Ecto neural progenitor cell (in vitro differentiated cells): Measurements from ENCODE around the gene CMTM4.
"Not testable (repeated sequence)": the region's sequence is repeated elsewhere in the genome, so short reads cannot be mapped to it uniquely, and the experiment has no call there.

Source experiments
- DNase-seq: peaks from one replicate; pipeline ENCODE4 v3.0.0-alpha.2; 2018; ENCODE audit warnings: low spot score

The CMTM4 gene

GRCh38 chr16:66673691-66674090 is 22.9 kb downstream of the CMTM4 start:
- no peak for DNase-seq

DNA sequence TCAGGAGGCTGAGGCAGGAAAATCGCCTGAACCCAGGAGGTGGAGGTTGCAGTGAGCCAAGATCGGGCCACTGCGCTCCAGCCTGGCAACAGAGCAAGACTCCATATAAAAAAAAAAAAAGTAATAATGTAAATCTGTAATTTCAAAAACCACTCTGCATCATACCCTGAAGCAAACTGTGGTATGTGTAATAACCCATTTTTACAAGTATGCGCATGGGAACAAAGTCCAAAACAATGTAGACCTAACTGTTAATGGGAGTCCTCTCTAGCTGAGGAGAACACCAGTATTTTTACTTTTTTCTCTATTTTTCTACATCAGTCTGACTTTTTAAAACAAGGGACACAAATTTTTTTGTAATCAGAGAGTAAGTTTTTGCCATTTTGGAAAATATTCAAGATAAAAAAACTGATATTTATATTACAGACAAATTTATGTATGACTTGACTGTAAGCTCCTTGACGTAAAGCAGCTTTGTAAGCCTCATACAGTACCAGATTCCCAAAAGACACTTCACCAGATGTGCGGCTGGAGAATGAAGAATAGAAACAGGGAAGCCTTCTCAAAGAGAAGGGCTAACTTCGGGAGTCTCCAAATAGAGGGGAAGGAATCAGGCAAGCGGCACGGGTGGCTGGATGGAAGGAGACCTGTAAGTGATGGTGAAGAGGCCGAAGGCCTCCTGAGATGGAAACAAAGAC is 25.7 kb downstream of the CMTM4 start:
- DNase-seq, result no peak

- DNase-seq, result no peak
Measured at GRCh38 chr16:66668777-66669444, 27.6 kb downstream of the CMTM4 start.

GRCh38 chr16:66667944-66668343 is 28.6 kb downstream of the CMTM4 start:
- DNase-seq, result no peak

- DNase-seq, result no peak
Measured at GRCh38 chr16:66662445-66663194, 33.9 kb downstream of the CMTM4 start.

DNA sequence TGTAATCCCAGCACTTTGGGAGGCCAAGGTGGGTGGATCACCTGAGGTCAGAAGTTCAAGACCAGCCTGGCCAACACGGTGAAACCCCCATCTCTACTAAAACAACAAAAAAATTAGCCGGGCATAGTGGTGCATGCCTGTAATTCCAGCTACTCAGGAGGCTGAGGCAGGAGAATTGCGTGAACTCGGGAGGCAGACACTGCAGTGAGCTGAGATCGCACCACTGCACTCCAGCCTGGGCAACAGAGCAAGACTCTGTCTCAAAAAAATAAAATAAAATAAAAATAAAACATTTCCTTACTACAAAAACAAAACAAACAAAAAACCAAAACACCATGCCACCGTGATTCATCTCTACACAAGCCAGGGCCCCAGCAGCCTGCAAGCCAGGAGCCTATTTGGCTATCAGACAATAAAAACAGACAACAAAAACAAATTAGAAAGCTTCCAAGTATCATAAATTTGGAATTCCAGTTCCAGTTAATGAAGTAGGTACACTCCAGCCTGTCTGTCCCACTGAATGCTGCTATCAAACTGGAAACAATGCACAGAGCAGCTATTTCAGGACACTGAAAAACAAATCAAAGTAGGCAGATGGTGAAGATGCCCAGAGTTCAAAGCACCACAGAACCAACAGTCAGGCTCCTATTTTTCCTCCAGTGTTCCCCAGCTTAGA is 34.7 kb downstream of the CMTM4 start:
- not testable (repeated sequence) for DNase-seq

DNA sequence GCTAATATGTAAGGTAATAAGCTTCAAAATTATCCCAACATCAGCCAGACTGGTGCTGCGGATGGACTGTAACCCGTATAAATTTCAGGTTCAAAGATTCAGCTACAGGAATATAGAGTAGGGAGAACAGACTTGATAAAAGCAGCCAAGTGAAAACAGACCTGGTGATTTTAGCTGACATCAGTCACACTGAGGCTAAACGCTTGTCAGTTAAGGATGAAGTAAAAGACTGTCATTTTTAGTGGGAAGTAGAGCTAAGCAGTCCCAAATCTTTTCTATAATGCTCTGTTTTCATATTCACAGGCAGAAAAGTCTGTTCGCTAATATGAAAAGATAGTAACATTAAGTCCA is 35.4 kb downstream of the CMTM4 start:
- no peak for DNase-seq

DNA sequence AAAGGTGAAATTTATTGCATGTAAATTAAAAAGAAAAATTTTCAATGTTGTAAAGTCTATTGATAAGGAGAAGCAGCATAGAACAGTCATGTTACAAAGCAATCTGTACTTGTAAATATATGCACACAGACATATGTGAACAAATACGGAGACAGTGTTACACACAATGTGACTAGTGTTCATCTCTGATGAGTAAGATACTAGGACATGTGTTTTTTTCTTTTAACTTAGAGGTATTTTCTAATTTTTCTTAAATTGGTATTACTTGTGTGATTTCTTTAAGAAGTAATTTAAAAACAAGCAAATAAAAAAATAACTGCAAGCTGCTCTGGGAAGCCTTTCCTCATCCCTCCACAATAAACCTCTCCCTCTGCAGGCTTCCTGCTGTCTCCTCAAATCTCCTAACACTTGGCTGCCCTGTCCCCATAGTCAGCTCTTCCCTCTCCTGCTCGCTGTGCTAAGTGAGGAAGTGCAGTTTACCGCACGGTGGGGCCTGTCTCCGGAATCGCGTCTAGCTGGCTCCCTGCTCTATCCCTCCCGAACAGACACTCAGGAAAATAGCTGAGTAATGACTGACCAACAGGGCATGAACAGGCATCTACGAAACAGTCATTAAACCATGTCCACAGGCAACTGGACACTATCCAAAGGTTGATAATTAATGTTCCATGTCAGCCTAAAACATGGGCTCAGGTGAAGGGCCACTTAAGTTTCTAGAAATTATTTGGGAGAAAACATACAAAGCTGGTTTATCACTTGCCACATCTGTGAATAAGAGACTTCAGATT is 35.9 kb downstream of the CMTM4 start:
- no peak for DNase-seq

DNA sequence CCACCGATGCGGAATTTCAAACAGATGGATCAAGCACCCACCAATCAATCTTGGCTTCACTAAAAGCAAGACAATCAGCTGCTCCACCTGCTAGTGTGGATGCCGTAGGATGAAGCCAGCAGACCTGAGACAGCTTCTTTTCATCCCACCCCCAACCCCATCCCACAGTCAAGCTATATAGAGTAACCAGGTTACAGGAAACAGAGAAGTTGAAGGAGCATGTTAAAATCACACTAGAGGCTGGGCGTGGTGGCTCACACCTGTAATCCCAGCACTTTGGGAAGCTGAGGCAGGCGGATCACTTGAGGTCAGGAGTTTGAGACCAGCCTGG is 37.7 kb downstream of the CMTM4 start:
- no peak for DNase-seq

GRCh38 chr16:66658143-66658859 is 38.2 kb downstream of the CMTM4 start:
- no peak for DNase-seq

GRCh38 chr16:66656547-66656946 is 40.0 kb downstream of the CMTM4 start:
- no peak for DNase-seq

DNA sequence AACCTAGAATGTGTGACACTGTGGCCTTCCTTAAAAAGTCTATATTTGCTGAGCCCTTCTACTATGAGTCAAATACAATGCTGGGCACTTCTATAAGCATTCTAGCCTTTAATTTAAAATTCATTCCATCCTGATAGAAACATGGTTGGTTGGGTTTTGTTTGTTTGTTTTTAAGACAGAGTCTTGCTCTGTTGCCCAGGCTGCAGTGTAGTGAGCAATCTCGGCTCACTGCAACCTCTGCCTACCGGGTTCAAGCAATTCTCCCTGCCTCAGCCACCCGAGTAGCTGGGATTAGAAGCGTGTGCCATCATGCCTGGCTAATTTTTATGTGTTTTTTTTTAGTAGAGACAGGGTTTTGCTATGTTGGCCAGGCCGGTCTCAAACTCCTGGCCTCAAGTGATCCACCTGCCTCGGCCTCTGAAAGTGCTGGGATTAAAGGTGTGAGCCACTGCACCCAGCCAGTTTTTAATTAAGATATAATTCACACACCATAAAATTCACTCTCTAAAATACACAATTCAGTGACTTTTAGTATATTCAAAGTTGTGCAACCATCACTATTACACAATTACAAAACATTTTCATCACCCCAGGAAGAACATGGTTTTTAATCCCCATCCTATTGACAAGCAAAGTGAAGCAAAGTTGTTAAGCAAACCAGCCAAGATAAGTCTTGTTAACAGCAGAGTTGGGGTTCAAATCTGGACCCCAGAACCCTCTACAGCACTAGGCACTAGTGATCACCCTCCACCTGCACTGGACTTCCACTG is 42.8 kb downstream of the CMTM4 start:
- DNase-seq, result no peak

DNA sequence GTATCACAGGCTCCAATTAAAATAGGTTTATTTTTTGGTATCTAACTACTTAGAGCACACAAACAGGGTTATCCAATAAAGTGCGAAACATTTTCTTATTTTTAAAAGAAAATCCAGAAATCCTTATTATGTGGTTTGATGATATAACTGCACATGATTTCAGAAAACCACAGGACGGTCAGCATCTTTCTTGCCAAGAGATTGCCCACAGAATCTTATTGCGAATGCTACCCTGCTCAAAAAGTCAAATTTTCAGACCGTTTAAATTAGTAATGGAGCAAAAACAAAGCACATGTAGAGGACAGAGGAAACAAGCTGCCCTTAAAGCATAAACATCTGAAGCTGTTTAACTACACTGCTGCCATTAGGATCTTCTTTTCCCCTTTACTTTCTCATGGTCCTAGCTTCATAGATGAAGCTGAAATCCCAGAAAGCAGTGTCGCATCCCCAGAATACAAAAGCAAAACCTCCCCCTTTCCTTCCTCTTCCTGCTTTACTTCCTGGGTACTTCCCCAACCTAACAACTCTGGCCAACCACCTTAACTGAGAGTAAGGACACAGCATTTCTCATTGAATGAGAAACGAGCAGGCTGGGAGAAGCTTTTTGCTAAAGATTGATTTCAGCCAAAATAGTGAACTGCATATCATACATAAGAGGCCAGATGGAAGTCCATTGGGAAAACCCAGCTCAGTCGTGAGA is 43.7 kb downstream of the CMTM4 start:
- no peak for DNase-seq

DNA sequence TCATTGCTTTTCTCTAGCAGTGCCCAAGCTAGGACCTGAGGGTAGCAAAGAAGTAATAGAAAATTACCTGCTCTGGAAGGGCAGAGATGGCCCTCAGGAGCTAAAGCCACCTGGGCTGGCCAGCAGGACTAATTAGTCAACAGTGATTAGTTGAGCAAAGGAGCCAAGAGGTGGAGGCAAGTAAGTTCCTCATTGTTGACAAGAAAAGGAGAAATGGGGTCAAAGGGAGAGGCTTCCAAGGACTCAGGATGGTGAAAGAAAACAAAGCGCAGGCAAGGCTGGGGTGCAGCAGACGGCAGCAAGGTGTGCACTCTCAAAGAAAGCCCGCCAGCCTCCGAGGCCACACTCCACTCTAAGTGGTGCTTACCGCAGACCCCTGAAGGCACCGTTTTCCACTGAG is 44.6 kb downstream of the CMTM4 start:
- no peak for DNase-seq

DNA sequence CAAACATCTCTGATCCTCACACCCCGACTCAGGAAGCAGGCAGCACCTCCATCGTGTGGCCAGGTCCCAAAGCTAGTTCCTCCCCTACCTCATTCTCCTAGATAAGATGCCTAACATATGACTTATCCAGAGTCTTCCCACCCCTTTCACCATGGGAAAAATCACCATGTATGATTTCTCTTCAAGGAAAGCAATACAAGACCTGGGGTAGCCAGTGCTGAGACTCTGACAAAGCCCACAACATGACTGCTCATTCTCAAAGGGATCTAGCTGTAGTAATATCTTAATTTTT is 45.1 kb downstream of the CMTM4 start:
- no peak for DNase-seq

DNA sequence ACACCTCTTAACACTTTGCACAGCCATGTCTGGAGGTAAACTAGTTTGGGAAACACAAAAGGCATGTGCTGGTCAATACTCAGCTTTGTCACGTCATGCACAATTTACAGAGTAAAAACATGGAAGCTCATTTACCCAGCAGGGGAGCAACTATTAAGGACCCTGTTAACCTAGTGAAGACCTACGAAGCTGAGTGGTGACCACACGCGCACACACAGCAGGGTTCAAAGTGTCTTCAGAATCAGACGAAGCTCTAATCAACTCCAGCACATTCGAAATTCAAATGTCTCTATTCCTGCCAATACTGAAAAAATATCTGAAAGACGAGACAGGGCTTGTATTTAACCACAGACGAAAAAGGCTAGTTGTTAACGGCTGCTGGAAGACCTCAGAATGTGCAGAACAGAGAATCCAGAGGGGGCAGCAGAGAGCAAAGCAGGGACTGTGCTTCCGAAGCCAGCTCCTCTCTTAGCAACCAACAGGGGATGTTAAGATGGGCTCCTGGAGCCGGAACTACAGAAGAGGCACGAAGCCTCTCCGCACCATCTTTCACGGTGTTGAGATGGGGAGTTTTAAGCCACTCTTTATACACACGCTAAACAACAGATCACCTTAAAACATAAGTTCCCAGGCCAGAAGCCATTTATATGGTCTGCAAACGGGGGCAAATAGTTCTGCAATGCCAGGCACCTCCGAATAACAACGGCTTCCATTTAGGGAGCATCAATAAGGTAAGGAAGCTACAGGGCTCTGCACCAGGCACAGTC is 45.7 kb downstream of the CMTM4 start:
- peak; percentile 85 for DNase-seq

GRCh38 chr16:66649636-66650205 is 46.8 kb downstream of the CMTM4 start:
- no peak for DNase-seq

GRCh38 chr16:66649167-66649566 is 47.4 kb downstream of the CMTM4 start:
- no peak for DNase-seq

DNA sequence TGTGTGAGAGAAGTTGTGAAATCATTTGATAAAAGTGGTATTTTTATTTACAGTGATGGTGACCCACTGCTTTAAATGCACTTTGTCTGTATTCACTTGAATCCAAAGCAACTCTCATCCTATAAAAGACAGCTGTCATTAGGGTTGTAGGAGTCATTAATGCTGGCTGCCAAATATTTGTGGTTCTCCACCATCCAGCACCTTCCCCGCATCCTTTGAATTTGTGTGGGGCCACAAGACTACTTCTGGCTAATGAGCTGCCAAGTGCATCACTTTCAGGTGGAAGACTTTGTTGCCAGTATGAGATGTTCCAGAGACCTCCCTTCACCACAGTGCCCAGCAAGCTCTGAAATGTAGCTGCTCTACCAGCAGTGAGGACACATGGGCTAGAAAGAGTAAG is 48.7 kb downstream of the CMTM4 start:
- DNase-seq, result no peak
